ENCODE data around the gene FAM89A.

GRCh38 chr1:231000201-231000600 lies 39.9 kb downstream of the FAM89A start:
- no peak for TF ChIP-seq POU5F1 (IDR thresholded peaks at IDR 0.05; ENCODE audit: borderline replicate concordance, low read depth, low read length, partially characterized antibody)
- TF ChIP-seq JUND (IDR thresholded peaks at IDR 0.05; ENCODE audit: borderline replicate concordance, low read depth, low read length), result no peak
- TF ChIP-seq JUND (tag; IDR thresholded peaks at IDR 0.05; ENCODE audit: borderline replicate concordance, low read depth, low read length), result no peak
- TF ChIP-seq CTCF (IDR thresholded peaks at IDR 0.05 in 2 of 3, conservative IDR thresholded peaks at IDR 0.05 in 1 of 3; ENCODE audit: insufficient read depth in 2 of 3, low read depth in 1 of 3, low read length in 3 of 3), result no peak
- TF ChIP-seq FOXM1 (IDR thresholded peaks at IDR 0.05; ENCODE audit: low read depth), result no peak
- no peak for TF ChIP-seq FOXM1 (CRISPR knock-in tag; IDR thresholded peaks at IDR 0.05; ENCODE audit: low read depth)
- no peak for TF ChIP-seq CBX8 (IDR thresholded peaks at IDR 0.05; ENCODE audit: borderline replicate concordance, extremely low read depth, low read depth, low read length, poor library complexity, severe bottlenecking)
- no peak for TF ChIP-seq SMARCC2 (IDR thresholded peaks at IDR 0.05; ENCODE audit: low read depth)

Data from K562 (cell line).